Measurements from ENCODE around the gene TP53I13. TPM values are rescaled to one million over a fixed set of nuclear protein-coding genes. Genes with fewer than 3 reads are reported as not detected.

Gene TP53I13
- total RNA-seq, 4 donors from 2014 or later, result 119 to 188 (median 152) TPM

DNA sequence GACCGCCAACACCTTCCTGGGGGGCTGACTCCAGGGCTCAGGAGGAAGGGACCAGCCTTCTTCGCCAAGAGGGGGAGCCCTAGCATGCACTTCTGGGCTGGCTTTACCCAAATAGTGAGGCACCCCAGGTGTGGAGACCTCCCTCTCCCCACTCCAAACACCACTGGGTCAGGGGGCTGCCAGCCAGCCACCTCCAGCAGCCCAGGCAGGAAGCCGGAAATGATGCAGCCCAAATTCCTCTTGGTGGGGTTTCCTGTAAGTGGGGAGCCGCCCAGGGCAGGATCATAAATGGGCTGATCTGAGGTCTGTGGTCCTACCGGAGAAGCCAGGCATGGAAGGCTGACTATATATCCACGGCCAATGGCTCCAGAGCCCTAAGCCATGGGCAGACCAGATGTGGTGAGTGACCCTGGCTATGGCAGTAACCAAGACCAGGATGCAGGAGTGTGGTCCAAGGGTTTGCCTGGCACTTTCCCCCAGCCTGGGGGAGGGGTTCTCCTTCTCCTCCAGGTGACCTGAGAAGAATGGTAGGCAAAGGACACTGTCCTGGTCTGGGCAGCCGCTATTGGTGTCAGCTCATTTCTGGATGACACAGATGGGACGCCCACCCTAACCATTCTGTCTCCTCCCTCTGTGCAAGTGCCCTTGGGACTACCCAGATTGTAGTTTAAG lies 16.7 kb downstream of the TP53I13 start:
- no peak for DNase-seq (ENCODE audit: low spot score in 2 of 2)
- no peak for TF ChIP-seq EP300 (IDR thresholded peaks at IDR 0.05)
- peak in 1 of 2 donors; percentile 31 for TF ChIP-seq POLR2A (IDR thresholded peaks at IDR 0.05)
- TF ChIP-seq, protein P1, sequence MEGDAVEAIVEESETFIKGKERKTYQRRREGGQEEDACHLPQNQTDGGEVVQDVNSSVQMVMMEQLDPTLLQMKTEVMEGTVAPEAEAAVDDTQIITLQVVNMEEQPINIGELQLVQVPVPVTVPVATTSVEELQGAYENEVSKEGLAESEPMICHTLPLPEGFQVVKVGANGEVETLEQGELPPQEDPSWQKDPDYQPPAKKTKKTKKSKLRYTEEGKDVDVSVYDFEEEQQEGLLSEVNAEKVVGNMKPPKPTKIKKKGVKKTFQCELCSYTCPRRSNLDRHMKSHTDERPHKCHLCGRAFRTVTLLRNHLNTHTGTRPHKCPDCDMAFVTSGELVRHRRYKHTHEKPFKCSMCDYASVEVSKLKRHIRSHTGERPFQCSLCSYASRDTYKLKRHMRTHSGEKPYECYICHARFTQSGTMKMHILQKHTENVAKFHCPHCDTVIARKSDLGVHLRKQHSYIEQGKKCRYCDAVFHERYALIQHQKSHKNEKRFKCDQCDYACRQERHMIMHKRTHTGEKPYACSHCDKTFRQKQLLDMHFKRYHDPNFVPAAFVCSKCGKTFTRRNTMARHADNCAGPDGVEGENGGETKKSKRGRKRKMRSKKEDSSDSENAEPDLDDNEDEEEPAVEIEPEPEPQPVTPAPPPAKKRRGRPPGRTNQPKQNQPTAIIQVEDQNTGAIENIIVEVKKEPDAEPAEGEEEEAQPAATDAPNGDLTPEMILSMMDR (IDR thresholded peaks at IDR 0.05), result peak in 2 of 5 experiments; percentile 17 to 23
- WGBS, 2 donors, result 55 to 56% methylated on average over 8 of the region's 8 CpGs
- Histone ChIP-seq H3K4me1 (peaks cover 0 to 91% (median 53%) of the 10 kb centered on the region in 4 donors), H3K9me3 (no peaks in the 10 kb centered on the region), H3K27ac (peak overlapping the region; percentile 78 to 95 (median 86)), H3K36me3 (peaks cover 3 to 26% (median 6%) of the 10 kb centered on the region in 3 donors), H3K27me3 (no peaks in the 10 kb centered on the region), H3K4me3 (peak overlapping the region in 2 of 4 donors; percentile 16 to 37)

DNA sequence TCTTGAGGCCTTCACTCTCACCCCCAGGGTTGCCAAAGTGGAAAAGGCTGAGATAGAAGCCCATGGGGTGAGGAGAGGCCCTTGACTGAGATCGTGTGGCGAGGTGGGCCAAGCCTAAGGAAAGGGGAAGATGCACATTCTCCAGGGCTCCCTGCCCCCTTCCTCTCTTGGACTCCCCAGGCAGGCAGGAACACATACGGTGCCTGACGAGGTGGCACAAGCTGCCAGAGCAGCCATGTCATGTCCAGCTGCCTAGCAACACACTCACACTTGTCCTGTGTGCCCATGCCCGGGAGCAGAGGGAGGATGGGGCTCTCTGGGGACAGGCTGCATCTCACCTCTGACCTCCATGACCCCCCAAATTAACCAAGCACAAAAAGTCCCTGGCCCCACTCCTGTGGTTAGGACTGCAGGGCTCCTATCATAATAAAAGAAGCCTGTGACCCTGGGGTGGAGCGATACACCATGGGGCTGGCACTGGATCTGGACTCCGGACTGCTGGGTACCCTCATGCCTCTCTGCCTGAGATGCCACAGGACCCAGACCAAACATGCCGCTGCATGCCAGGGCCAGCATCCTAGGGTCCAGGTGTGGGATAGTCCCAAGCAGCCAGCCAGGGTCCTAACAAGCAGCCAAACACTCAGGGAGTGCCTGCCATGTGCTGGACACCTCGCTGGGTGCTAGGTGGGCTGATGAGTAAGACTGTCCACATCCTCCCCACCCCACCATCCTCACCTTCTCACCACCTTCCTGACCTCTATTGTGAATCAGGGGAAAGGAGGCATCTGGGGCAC lies 18.4 kb downstream of the TP53I13 start:
- no peaks in the 10 kb centered on the region for H3K9me3 ChIP-seq
- peak overlapping the region in 3 of 4 donors; percentile 87 to 97 (median 96) for H3K4me3 ChIP-seq
- WGBS, 2 donors, result 48 to 52% methylated on average over 9 of the region's 9 CpGs
- no peaks in the 10 kb centered on the region for H3K27me3 ChIP-seq
- DNase-seq (ENCODE audit: low spot score in 2 of 2), result no peak
- peaks cover 0 to 15% (median 6%) of the 10 kb centered on the region in 3 donors for H3K36me3 ChIP-seq
- peak overlapping the region; percentile 32 to 95 (median 86) for H3K27ac ChIP-seq
- TF ChIP-seq, protein P1 (IDR thresholded peaks at IDR 0.05), result no peak
- TF ChIP-seq EP300 (IDR thresholded peaks at IDR 0.05) (no peak), POLR2A (IDR thresholded peaks at IDR 0.05) (no peak)
- peaks cover 0 to 91% (median 63%) of the 10 kb centered on the region in 4 donors for H3K4me1 ChIP-seq

DNA sequence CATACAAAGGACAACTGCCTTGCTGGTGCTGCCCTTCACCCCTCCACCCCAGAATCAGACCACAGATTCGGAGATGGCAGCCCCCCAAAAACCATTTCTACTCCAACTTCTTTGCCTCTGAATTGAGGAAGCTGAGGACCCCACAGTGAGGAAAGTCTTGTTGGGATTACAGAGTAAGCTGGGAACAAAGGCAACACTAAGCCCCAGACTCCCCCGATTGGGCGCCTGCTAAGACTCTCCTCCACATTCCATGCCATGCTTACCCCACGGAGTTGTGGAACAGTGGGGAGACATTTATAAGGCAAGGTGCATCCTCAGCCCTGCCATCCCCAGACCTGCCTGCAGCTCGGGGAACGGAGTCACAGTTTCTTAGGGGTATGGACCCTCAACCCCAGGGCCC lies 19.1 kb downstream of the TP53I13 start:
- no peak for DNase-seq (ENCODE audit: low spot score in 2 of 2)
- Histone ChIP-seq H3K36me3 (peaks cover 0 to 7% (median 0%) of the 10 kb centered on the region in 3 donors), H3K27ac (peak overlapping the region; percentile 32 to 95 (median 86)), H3K4me3 (peak overlapping the region; percentile 81 to 97 (median 92)), H3K4me1 (peaks cover 0 to 91% (median 68%) of the 10 kb centered on the region in 4 donors), H3K9me3 (no peaks in the 10 kb centered on the region), H3K27me3 (no peaks in the 10 kb centered on the region)
- TF ChIP-seq, protein P1 (IDR thresholded peaks at IDR 0.05), result no peak
- no peak for TF ChIP-seq POLR2A (IDR thresholded peaks at IDR 0.05)
- no peak for TF ChIP-seq EP300 (IDR thresholded peaks at IDR 0.05)
- 44 to 51% methylated on average over 6 of the region's 6 CpGs for WGBS, 2 donors

DNA sequence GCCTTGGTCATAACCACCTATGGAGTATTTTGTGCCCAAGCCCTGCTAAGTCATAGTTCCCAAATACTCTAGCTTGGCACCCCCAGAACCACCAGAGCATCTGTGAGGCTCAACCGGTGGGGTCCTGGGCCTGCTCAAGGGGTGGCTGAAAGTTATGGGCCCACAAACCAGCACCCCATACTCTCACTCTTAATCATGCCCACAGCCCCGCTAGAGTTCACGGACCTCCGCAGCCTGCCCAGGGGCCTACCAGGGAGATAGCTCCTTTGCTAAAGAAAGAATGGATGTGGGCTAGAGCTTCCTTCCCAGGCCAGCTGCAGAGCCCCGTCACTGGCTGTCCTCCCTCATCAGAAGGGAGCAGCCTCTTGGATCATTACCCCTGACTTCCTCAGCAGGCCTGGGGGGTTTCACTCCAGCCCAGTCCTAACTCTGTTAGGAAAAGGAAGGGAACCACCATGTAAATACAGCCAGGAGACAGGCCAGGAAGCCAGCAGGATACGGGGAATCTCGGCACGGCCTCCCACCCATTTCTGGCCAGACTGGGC lies 19.6 kb downstream of the TP53I13 start:
- no peak for TF ChIP-seq EP300 (IDR thresholded peaks at IDR 0.05)
- TF ChIP-seq POLR2A (IDR thresholded peaks at IDR 0.05), result no peak
- TF ChIP-seq, protein P1 (IDR thresholded peaks at IDR 0.05), result no peak
- no peak for DNase-seq (ENCODE audit: low spot score in 2 of 2)
- peaks cover 0 to 2% (median 0%) of the 10 kb centered on the region in 3 donors for H3K36me3 ChIP-seq
- H3K9me3 ChIP-seq, result no peaks in the 10 kb centered on the region
- H3K4me1 ChIP-seq, result peaks cover 0 to 90% (median 69%) of the 10 kb centered on the region in 4 donors
- peak overlapping the region; percentile 80 to 95 (median 88) for H3K27ac ChIP-seq
- H3K27me3 ChIP-seq, result no peaks in the 10 kb centered on the region
- WGBS, 2 donors, result 8 to 16% methylated on average over 5 to 8 of the region's 8 CpGs
- peak overlapping the region; percentile 81 to 97 (median 92) for H3K4me3 ChIP-seq

Measured in tibial nerve (tissue), 4 donors.